K562 (cell line): Measurements from ENCODE around the gene ACYP2.

Source experiments
- ATF7 ChIP-seq: fragments of 450-650 bp; IDR thresholded peaks from 2 replicates; pipeline ENCODE4 v1.7.1; 2014; ENCODE audit warnings: mild to moderate bottlenecking, moderate library complexity
- HDAC2 ChIP-seq: fragments of 450-650 bp; IDR thresholded peaks from 2 replicates; pipeline ENCODE4 v1.6.1; 2016; ENCODE audit warnings: mild to moderate bottlenecking
- LEF1 ChIP-seq: fragments of 450-650 bp; IDR thresholded peaks from 2 replicates; pipeline ENCODE4 v1.6.1; 2016; ENCODE audit warnings: mild to moderate bottlenecking
- MXI1 ChIP-seq: IDR thresholded peaks from 2 replicates; pipeline ENCODE4 v1.6.1; 2011; ENCODE audit warnings: low read depth, mild to moderate bottlenecking, improper control_type of control experiment, low read length
- NFE2L1 ChIP-seq: fragments of 450-650 bp; IDR thresholded peaks from 2 replicates; pipeline ENCODE4 v1.6.1; 2016; ENCODE audit warnings: missing genetic modification characterization, low read depth, mild to moderate bottlenecking, missing compliant biosample characterization, moderate library complexity, borderline replicate concordance
- POLR2A ChIP-seq: fragments of 450-650 bp; conservative IDR thresholded peaks from 2 replicates; pipeline ENCODE4 v1.6.1; 2016
- RAD21 ChIP-seq, 2 experiments: fragments of 250-450 bp in 1 of 2; fragments of 450-650 bp in 1 of 2; sonication (Bioruptor Pico) in 1 of 2; formaldehyde crosslinking in 1 of 2; IDR thresholded peaks in 1 of 2; conservative IDR thresholded peaks in 1 of 2; 2 replicates each; pipeline versions ENCODE4 v1.4.0 to v1.8.0; 2020 to 2022; ENCODE audit warnings: mild to moderate bottlenecking in 2 of 2, moderate library complexity in 1 of 2
- ZBED1 ChIP-seq: IDR thresholded peaks from 2 replicates; pipeline ENCODE4 v1.6.1; 2014
- ZFP30 ChIP-seq: fragments of 250-450 bp; sonication (Bioruptor Pico); IDR thresholded peaks from 2 replicates; pipeline ENCODE4 v1.8.0; 2022; ENCODE audit warnings: moderate library complexity, mild to moderate bottlenecking, inconsistent platforms, borderline replicate concordance
- ZNF232 ChIP-seq: sonication (generic); formaldehyde crosslinking; IDR thresholded peaks from 2 replicates; pipeline ENCODE4 v1.8.0; 2022; ENCODE audit warnings: mild to moderate bottlenecking, missing genetic modification reagents
- ZNF274 ChIP-seq: IDR thresholded peaks from 2 replicates; pipeline ENCODE4 v1.6.1; 2011; ENCODE audit warnings: low read depth, mild to moderate bottlenecking, low read length, moderate library complexity, borderline replicate concordance
- TF ChIP-seq, protein P1 (sequence below): fragments of 450-650 bp; IDR thresholded peaks from 2 replicates; pipeline ENCODE4 v1.6.1; 2016; ENCODE audit warnings: antibody characterized with exemption
- TF ChIP-seq, protein P2 (sequence below): fragments of 250-450 bp; sonication (Bioruptor Pico); IDR thresholded peaks from 2 replicates; pipeline ENCODE4 v1.5.1; 2021; ENCODE audit warnings: mild to moderate bottlenecking
- TF ChIP-seq, protein P3 (sequence below): fragments of 450-650 bp; IDR thresholded peaks from 2 replicates; pipeline ENCODE4 v1.6.1; 2016

DNA sequence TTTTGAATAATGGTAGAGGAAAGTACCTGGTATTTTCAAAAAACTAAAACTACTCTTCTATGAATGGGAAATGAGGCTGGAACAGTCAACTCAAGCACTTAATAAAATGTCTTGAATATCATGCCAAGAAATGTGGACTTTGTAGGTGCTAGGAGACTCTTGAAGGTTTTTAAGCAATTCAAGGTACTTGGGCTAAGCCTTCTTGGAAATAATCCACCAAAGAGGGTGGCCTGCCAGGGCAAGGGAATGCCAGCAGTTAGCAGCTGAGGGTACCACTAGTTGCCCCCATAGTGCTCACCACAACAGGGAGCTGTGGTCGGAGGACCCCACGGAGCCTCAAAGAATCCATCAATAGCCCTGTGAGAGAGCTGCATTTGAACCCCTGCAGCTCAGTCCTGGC lies 14.6 kb upstream of the ACYP2 start:
- TF ChIP-seq ZNF232 (CRISPR knock-in tag) (no peak), ATF7 (no peak), HDAC2 (no peak), ZBED1 (no peak), ZFP30 (no peak), ZNF274 (no peak), LEF1 (no peak), POLR2A (no peak), RAD21 (CRISPR knock-in tag; conservative IDR thresholded peaks at IDR 0.05 in 1 of 2, IDR thresholded peaks at IDR 0.05 in 1 of 2) (no peak), NFE2L1 (tag) (no peak), MXI1 (no peak)
- TF ChIP-seq, protein P1, sequence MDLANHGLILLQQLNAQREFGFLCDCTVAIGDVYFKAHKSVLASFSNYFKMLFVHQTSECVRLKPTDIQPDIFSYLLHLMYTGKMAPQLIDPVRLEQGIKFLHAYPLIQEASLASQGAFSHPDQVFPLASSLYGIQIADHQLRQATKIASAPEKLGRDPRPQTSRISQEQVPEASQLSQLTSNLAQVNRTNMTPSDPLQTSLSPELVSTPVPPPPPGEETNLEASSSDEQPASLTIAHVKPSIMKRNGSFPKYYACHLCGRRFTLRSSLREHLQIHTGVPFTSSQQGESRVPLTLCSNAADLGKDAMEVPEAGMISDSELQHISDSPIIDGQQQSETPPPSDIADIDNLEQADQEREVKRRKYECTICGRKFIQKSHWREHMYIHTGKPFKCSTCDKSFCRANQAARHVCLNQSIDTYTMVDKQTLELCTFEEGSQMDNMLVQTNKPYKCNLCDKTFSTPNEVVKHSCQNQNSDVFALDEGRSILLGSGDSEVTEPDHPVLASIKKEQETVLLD = no peak
- TF ChIP-seq, protein P2, sequence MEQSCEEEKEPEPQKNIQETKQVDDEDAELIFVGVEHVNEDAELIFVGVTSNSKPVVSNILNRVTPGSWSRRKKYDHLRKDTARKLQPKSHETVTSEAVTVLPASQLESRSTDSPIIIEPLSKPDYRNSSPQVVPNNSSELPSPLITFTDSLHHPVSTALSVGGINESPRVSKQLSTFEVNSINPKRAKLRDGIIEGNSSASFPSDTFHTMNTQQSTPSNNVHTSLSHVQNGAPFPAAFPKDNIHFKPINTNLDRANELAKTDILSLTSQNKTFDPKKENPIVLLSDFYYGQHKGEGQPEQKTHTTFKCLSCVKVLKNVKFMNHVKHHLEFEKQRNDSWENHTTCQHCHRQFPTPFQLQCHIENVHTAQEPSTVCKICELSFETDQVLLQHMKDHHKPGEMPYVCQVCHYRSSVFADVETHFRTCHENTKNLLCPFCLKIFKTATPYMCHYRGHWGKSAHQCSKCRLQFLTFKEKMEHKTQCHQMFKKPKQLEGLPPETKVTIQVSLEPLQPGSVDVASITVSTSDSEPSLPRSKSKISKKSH (CRISPR knock-in tag) = no peak
- TF ChIP-seq, protein P3, sequence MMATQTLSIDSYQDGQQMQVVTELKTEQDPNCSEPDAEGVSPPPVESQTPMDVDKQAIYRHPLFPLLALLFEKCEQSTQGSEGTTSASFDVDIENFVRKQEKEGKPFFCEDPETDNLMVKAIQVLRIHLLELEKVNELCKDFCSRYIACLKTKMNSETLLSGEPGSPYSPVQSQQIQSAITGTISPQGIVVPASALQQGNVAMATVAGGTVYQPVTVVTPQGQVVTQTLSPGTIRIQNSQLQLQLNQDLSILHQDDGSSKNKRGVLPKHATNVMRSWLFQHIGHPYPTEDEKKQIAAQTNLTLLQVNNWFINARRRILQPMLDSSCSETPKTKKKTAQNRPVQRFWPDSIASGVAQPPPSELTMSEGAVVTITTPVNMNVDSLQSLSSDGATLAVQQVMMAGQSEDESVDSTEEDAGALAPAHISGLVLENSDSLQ = no peak
